ENCODE results near the gene APOO.
A peak's percentile ranks its signal among the peaks of the same experiment; 100 is the strongest.

Gene APOO

GRCh38 chrX:23803931-23804381, 103.8 kb downstream of the APOO start:
- peak overlapping the region; percentile 32 for H2AFZ ChIP-seq (ENCODE audit: low read length, unreplicated experiment)
- H3K4me1 ChIP-seq (ENCODE audit: control insufficient read depth, insufficient read depth, low read length, unreplicated experiment) = peaks cover 39% of the 10 kb centered on the region
- H3K27ac ChIP-seq (ENCODE audit: low read depth, low read length) = peak overlapping the region; percentile 97
- no peaks in the 10 kb centered on the region for H3K27me3 ChIP-seq (ENCODE audit: insufficient read depth, low read length)
- H3K36me3 ChIP-seq (ENCODE audit: insufficient read depth, low read length) = no peaks in the 10 kb centered on the region
- H3K4me3 ChIP-seq (ENCODE audit: low read depth, low read length) = peak overlapping the region; percentile 42; the same call in 1 of the 2 replicates
- no peaks in the 10 kb centered on the region for H3K79me2 ChIP-seq (ENCODE audit: control insufficient read depth, insufficient read depth, low read length, unreplicated experiment)

DNA sequence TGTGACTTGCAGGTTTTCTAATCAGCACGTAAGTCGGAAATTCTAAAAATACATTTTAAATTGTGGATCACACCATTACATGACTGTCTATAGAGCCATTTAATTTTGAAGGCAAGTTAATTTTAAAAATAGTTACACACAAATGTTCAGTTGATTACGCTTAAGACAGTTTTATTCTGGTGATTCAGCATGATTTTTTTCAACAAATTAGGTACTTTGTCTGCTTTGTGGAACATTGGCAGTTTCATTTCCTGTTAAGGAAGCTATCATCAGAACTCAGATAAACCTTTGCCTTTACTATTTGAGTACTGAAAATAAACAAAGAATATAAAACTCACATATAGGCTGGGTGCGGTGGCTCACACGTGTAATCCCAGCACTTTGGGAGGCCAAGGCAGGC, 105.3 kb downstream of the APOO start:
- Histone ChIP-seq H3K4me3 (ENCODE audit: low read depth, low read length) (no peak overlapping the region), H2AFZ (ENCODE audit: low read length, unreplicated experiment) (no peak overlapping the region), H3K4me1 (ENCODE audit: control insufficient read depth, insufficient read depth, low read length, unreplicated experiment) (peaks cover 34% of the 10 kb centered on the region), H3K79me2 (ENCODE audit: control insufficient read depth, insufficient read depth, low read length, unreplicated experiment) (no peaks in the 10 kb centered on the region), H3K27me3 (ENCODE audit: insufficient read depth, low read length) (no peaks in the 10 kb centered on the region), H3K27ac (ENCODE audit: low read depth, low read length) (peak overlapping the region; percentile 16; the same call in 1 of the 2 replicates), H3K36me3 (ENCODE audit: insufficient read depth, low read length) (no peaks in the 10 kb centered on the region)

DNA sequence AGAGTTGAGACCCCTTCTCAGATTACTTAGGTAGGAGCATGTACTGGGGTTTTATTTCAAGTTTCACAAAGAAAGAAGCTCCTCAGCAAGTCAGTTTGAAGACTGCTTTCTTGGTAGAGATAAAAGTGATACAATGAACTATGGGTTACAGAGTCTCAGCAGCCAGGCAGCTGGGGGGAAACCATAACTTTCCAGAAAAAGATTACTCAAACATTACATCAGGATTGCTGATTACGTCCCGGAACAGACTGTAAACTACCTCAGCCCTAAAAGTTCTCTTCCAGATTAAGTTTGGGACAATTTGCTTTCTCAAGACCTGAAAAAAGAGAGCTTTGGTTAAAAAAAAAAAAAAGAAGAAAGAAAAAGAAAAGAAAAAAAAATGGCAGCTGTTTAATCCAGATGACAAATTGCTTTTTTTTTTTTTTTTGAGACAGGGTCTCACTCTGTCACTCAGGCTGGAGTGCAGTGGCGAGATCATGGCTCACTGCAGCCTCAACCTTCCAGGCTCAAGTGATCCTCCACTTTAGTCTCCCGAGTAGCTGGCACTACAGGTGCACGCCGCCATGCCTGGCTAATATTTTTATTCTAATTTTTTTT, 108.2 kb downstream of the APOO start:
- Histone ChIP-seq H3K36me3 (ENCODE audit: insufficient read depth, low read length) (no peaks in the 10 kb centered on the region), H3K4me3 (ENCODE audit: low read depth, low read length) (no peak overlapping the region), H2AFZ (ENCODE audit: low read length, unreplicated experiment) (peak overlapping the region; percentile 25), H3K27ac (ENCODE audit: low read depth, low read length) (no peak overlapping the region), H3K4me1 (ENCODE audit: control insufficient read depth, insufficient read depth, low read length, unreplicated experiment) (peaks cover 26% of the 10 kb centered on the region), H3K27me3 (ENCODE audit: insufficient read depth, low read length) (no peaks in the 10 kb centered on the region), H3K79me2 (ENCODE audit: control insufficient read depth, insufficient read depth, low read length, unreplicated experiment) (no peaks in the 10 kb centered on the region)

DNA sequence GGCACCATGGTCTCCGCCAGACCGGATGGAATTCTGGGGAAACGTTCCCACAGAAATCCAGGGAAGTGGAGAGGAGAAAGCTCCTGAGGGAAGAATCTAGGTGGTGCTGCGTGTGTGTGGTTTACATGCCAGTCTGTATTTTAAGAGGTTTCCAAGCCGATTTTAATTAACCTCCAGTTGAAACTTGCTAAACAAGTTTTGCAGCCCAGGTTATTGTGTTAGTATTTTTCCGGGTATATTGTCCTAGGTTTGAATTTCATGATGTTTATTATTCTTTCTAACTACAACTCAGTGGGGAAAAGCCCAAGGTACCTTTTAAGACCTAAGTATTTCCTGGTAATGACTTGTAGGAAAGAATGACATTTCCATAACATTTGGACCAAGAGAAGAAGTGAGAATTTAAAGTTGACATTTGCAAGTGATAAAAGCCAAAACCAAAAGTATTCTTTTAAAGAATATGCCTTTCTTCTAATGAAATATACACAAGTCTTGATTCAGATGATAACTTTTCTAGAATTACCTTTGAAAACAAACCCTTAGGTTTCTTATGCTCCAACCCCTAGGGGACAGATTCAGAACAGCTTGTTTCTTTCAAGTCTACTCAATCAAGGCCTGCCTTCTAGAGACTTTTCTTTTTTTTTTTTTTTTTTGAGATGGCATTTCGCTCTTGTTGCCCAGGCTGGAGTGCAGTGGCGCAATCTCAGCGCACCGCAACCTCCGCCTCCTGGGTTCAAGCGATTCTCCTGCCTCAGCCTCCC, 110.2 kb downstream of the APOO start:
- no peak overlapping the region for H3K4me3 ChIP-seq (ENCODE audit: low read depth, low read length)
- no peak overlapping the region for H2AFZ ChIP-seq (ENCODE audit: low read length, unreplicated experiment)
- H3K79me2 ChIP-seq (ENCODE audit: control insufficient read depth, insufficient read depth, low read length, unreplicated experiment) = no peaks in the 10 kb centered on the region
- H3K4me1 ChIP-seq (ENCODE audit: control insufficient read depth, insufficient read depth, low read length, unreplicated experiment) = peaks cover 9% of the 10 kb centered on the region
- no peaks in the 10 kb centered on the region for H3K36me3 ChIP-seq (ENCODE audit: insufficient read depth, low read length)
- no peak overlapping the region for H3K27ac ChIP-seq (ENCODE audit: low read depth, low read length)
- H3K27me3 ChIP-seq (ENCODE audit: insufficient read depth, low read length) = no peaks in the 10 kb centered on the region

GRCh38 chrX:23795221-23795620, 112.5 kb downstream of the APOO start:
- H3K27ac ChIP-seq (ENCODE audit: low read depth, low read length) = no peak overlapping the region
- H3K27me3 ChIP-seq (ENCODE audit: insufficient read depth, low read length) = no peaks in the 10 kb centered on the region
- no peaks in the 10 kb centered on the region for H3K79me2 ChIP-seq (ENCODE audit: control insufficient read depth, insufficient read depth, low read length, unreplicated experiment)
- H3K4me1 ChIP-seq (ENCODE audit: control insufficient read depth, insufficient read depth, low read length, unreplicated experiment) = peaks cover 5% of the 10 kb centered on the region
- no peaks in the 10 kb centered on the region for H3K36me3 ChIP-seq (ENCODE audit: insufficient read depth, low read length)
- no peak overlapping the region for H3K4me3 ChIP-seq (ENCODE audit: low read depth, low read length)
- no peak overlapping the region for H2AFZ ChIP-seq (ENCODE audit: low read length, unreplicated experiment)

DNA sequence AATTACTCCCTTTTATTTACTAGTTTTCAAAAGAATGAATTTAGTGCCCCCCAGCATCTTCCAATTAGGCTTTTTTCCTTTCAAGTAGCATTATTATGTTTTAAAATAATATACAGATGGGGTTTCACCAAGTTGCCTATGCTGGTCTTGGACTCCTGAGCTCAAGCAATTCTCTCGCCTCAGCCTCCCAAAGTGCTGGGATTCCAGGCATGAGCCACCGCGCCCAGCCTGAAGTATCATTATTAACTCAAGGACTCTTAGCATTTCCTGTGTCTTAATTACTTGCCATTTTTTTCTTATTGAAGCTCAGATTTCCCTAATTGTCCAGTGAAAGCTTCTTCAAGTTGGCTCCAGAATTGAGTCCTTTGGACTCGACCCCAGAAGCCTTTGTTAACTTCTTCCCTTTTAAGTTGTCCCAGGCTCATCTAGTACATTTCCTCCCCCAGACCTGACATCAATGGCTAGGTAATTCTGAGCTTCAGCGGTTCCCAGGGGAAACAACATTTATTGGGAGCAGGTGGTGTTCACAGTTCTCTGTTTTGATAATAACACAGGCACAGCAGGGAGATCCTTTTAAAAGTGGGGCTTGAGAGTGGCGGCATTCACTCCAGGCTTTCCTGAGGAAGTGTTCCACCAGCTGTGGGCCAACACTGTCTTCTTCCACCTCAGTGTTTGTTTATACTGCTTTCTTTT, 114.7 kb downstream of the APOO start:
- H3K79me2 ChIP-seq (ENCODE audit: control insufficient read depth, insufficient read depth, low read length, unreplicated experiment) = no peaks in the 10 kb centered on the region
- no peak overlapping the region for H3K27ac ChIP-seq (ENCODE audit: low read depth, low read length)
- H3K4me1 ChIP-seq (ENCODE audit: control insufficient read depth, insufficient read depth, low read length, unreplicated experiment) = no peaks in the 10 kb centered on the region
- no peak overlapping the region for H2AFZ ChIP-seq (ENCODE audit: low read length, unreplicated experiment)
- no peaks in the 10 kb centered on the region for H3K27me3 ChIP-seq (ENCODE audit: insufficient read depth, low read length)
- no peak overlapping the region for H3K4me3 ChIP-seq (ENCODE audit: low read depth, low read length)
- H3K36me3 ChIP-seq (ENCODE audit: insufficient read depth, low read length) = no peaks in the 10 kb centered on the region

GRCh38 chrX:23790155-23790497, 117.6 kb downstream of the APOO start:
- Histone ChIP-seq H3K27ac (ENCODE audit: low read depth, low read length) (no peak overlapping the region), H3K4me1 (ENCODE audit: control insufficient read depth, insufficient read depth, low read length, unreplicated experiment) (peaks cover 10% of the 10 kb centered on the region)

DNA sequence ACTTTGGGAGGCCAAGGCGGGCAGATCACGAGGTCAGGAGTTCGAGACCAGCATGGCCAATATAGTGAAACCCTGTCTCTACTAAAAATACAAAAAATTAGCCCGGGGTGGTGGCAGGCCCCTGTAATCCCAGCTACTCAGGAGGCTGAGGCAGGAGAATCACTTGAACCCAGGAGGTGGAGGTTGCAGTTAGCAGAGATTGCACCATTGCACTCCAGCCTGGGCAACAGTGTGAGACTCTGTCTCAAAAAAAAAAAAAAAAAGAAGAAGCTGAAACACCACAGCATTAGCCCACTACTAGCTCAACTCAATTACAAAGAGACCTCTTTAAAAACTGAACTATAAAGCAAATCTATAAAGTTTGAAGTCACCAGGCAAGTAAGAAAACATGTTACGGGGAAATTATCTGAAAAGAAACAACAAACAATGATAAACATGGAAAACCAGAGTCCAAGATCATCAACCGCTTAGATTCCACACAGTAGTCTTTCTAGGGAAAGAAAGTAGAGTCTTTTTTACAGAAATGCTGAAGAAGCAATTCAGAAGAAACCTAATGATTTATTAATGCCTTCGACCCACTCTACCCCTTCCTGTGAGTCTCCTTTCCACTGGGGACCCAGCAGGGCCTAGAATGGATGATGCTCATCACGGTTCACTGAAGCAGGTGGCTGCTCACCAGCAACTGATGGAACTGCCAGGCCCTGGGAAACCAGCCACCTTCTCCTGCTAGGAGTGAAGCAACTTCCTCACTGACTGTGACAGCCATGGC, 118.2 kb downstream of the APOO start:
- no peak overlapping the region for H2AFZ ChIP-seq (ENCODE audit: low read length, unreplicated experiment)
- no peak overlapping the region for H3K4me3 ChIP-seq (ENCODE audit: low read depth, low read length)
- peaks cover 14% of the 10 kb centered on the region for H3K4me1 ChIP-seq (ENCODE audit: control insufficient read depth, insufficient read depth, low read length, unreplicated experiment)
- no peak overlapping the region for H3K27ac ChIP-seq (ENCODE audit: low read depth, low read length)
- no peaks in the 10 kb centered on the region for H3K27me3 ChIP-seq (ENCODE audit: insufficient read depth, low read length)
- H3K79me2 ChIP-seq (ENCODE audit: control insufficient read depth, insufficient read depth, low read length, unreplicated experiment) = peaks cover 7% of the 10 kb centered on the region
- peaks cover 17% of the 10 kb centered on the region for H3K36me3 ChIP-seq (ENCODE audit: insufficient read depth, low read length)

More at GRCh38 chrX:23790155-23790497, 117.6 kb downstream of the APOO start:
- no peak overlapping the region for H3K4me3 ChIP-seq (ENCODE audit: low read depth, low read length)
- H3K36me3 ChIP-seq (ENCODE audit: insufficient read depth, low read length) = peaks cover 11% of the 10 kb centered on the region
- H2AFZ ChIP-seq (ENCODE audit: low read length, unreplicated experiment) = no peak overlapping the region
- peaks cover 1% of the 10 kb centered on the region for H3K79me2 ChIP-seq (ENCODE audit: control insufficient read depth, insufficient read depth, low read length, unreplicated experiment)
- no peaks in the 10 kb centered on the region for H3K27me3 ChIP-seq (ENCODE audit: insufficient read depth, low read length)

DNA sequence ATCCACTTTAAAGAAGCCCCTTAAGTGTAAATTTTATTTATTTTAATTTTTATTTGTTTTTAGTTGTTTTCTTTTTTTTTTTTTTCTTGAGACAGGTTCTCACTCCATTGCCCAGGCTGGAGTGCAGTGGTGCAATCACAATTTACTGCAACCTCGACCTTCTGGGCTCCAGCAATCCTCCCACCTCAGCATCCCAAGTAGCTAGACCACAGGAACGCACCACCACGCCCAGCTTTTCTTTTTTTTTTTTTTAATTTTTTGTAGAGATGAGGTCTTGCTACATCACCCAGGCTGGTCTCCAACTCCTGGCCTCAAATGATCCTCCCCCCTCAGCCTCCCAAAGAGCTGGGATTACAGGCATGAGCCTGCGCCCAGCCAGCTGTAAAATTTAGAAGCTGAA, 118.8 kb downstream of the APOO start:
- Histone ChIP-seq H3K4me1 (ENCODE audit: control insufficient read depth, insufficient read depth, low read length, unreplicated experiment) (peaks cover 14% of the 10 kb centered on the region), H3K27me3 (ENCODE audit: insufficient read depth, low read length) (no peaks in the 10 kb centered on the region), H3K4me3 (ENCODE audit: low read depth, low read length) (no peak overlapping the region), H2AFZ (ENCODE audit: low read length, unreplicated experiment) (no peak overlapping the region), H3K79me2 (ENCODE audit: control insufficient read depth, insufficient read depth, low read length, unreplicated experiment) (peaks cover 13% of the 10 kb centered on the region), H3K27ac (ENCODE audit: low read depth, low read length) (no peak overlapping the region), H3K36me3 (ENCODE audit: insufficient read depth, low read length) (peaks cover 22% of the 10 kb centered on the region)

- peak overlapping the region; percentile 9; the same call in 1 of the 2 replicates for H3K27ac ChIP-seq (ENCODE audit: low read depth, low read length)
- peaks cover 14% of the 10 kb centered on the region for H3K4me1 ChIP-seq (ENCODE audit: control insufficient read depth, insufficient read depth, low read length, unreplicated experiment)
These were observed 119.2 kb downstream of the APOO start for GRCh38 chrX:23788521-23788920.

More at GRCh38 chrX:23788521-23788920, 119.2 kb downstream of the APOO start:
- Histone ChIP-seq H3K27me3 (ENCODE audit: insufficient read depth, low read length) (no peaks in the 10 kb centered on the region), H2AFZ (ENCODE audit: low read length, unreplicated experiment) (no peak overlapping the region), H3K4me3 (ENCODE audit: low read depth, low read length) (no peak overlapping the region), H3K79me2 (ENCODE audit: control insufficient read depth, insufficient read depth, low read length, unreplicated experiment) (peaks cover 18% of the 10 kb centered on the region), H3K36me3 (ENCODE audit: insufficient read depth, low read length) (peaks cover 26% of the 10 kb centered on the region)

Data from ACC112 (cell line).